Hepatocyte (in vitro differentiated cells): ENCODE data around the gene OSBP2. TPM values are rescaled to one million over a fixed set of nuclear protein-coding genes. Genes with fewer than 3 reads are reported as not detected.

Experiments used
- DNase-seq: peaks from one replicate; pipeline ENCODE4 v3.0.0-alpha.2; 2016; ENCODE audit warnings: low spot score
- H2AFZ ChIP-seq: fragments of 200-600 bp; sonication (generic); 2 replicates; pipeline ENCODE4 v1.6.0; 2016; ENCODE audit warnings: antibody characterized with exemption, mild to moderate bottlenecking
- H3K27ac ChIP-seq: fragments of 200-600 bp; sonication (generic); 2 replicates; pipeline ENCODE4 v1.5.1; 2016; ENCODE audit warnings: mild to moderate bottlenecking
- H3K27me3 ChIP-seq: fragments of 200-600 bp; sonication (generic); 2 replicates; pipeline ENCODE4 v1.6.1; 2016
- H3K36me3 ChIP-seq: fragments of 200-600 bp; sonication (generic); replicated peaks from 2 replicates; pipeline ENCODE4 v1.5.1; 2016; ENCODE audit warnings: low read depth; ENCODE audit not compliant: insufficient read depth
- H3K4me1 ChIP-seq: fragments of 200-600 bp; sonication (generic); 2 replicates; pipeline ENCODE4 v1.5.1; 2016; ENCODE audit warnings: mild to moderate bottlenecking, moderate library complexity; ENCODE audit not compliant: insufficient read depth
- H3K4me2 ChIP-seq: fragments of 200-600 bp; sonication (generic); 2 replicates; pipeline ENCODE4 v1.6.0; 2016
- H3K4me3 ChIP-seq: fragments of 200-600 bp; sonication (generic); 2 replicates; pipeline ENCODE4 v1.5.1; 2016; ENCODE audit warnings: mild to moderate bottlenecking
- H3K79me2 ChIP-seq: fragments of 200-600 bp; sonication (generic); 2 replicates; pipeline ENCODE4 v1.6.0; 2017; ENCODE audit warnings: mild to moderate bottlenecking
- H3K9me2 ChIP-seq: fragments of 200-600 bp; sonication (generic); replicated peaks from 2 replicates; pipeline ENCODE4 v1.6.0; 2017; ENCODE audit warnings: mild to moderate bottlenecking; ENCODE audit not compliant: insufficient read depth
- H3K9me3 ChIP-seq: fragments of 200-600 bp; sonication (generic); 2 replicates; pipeline ENCODE4 v1.5.1; 2016; ENCODE audit warnings: low read depth, mild to moderate bottlenecking
- H4K20me1 ChIP-seq: fragments of 200-600 bp; sonication (generic); 2 replicates; pipeline ENCODE4 v1.6.0; 2016; ENCODE audit warnings: mild to moderate bottlenecking; ENCODE audit not compliant: insufficient read depth, poor library complexity, severe bottlenecking
- CTCF ChIP-seq: fragments of 200-600 bp; sonication (generic); IDR thresholded peaks from 2 replicates; pipeline ENCODE4 v1.5.1; 2016; ENCODE audit warnings: antibody characterized with exemption, mild to moderate bottlenecking; ENCODE audit not compliant: poor library complexity
- EZH2 ChIP-seq: fragments of 200-600 bp; sonication (generic); IDR thresholded peaks from 2 replicates; pipeline ENCODE4 v1.6.1; 2016; ENCODE audit warnings: antibody characterized with exemption, mild to moderate bottlenecking, borderline replicate concordance
- EZH2phosphoT487 ChIP-seq: fragments of 200-600 bp; sonication (generic); IDR thresholded peaks from one replicate; pipeline ENCODE4 v1.6.1; 2018; ENCODE audit warnings: antibody characterized with exemption, mild to moderate bottlenecking, low read depth, moderate library complexity; ENCODE audit not compliant: unreplicated experiment, severe bottlenecking
- WGBS: methylation state at CpG from one replicate; pipeline ENCODE4 v1.1.6; 2016; ENCODE audit warnings: low lambda C conversion rate; ENCODE audit errors: missing lambda C conversion rate; 5-methylcytosine and 5-hydroxymethylcytosine counted together
- polyA plus RNA-seq: library from polyadenylated mRNA; unstranded; fragments of >200 nt; fragmentation: Nextera tagmentation; extraction: Ambion mirVana; gene quantifications from 2 replicates; pipeline ENCODE4 v1.2.1, GENCODE V29; 2016
- total RNA-seq: library from RNA; depleted of rRNA; stranded (reverse); fragments of >200 nt; gene quantifications from 2 replicates; pipeline ENCODE4 v1.2.3, GENCODE V29; 2014

The OSBP2 gene
- total and polyA plus RNA-seq, 2 experiments from 2014 or later: 23.0 to 25.5 TPM

GRCh38 chr22:30918761-30919160, 224.1 kb downstream of the OSBP2 start:
- no peak overlapping the region for H3K27ac ChIP-seq
- H3K27me3 ChIP-seq: no peaks in the 10 kb centered on the region
- no peak overlapping the region for H3K4me2 ChIP-seq
- H3K4me1 ChIP-seq: no peaks in the 10 kb centered on the region
- TF ChIP-seq EZH2: no peak
- no peak for TF ChIP-seq CTCF
- TF ChIP-seq EZH2phosphoT487: no peak
- no peak overlapping the region for H2AFZ ChIP-seq
- no peaks in the 10 kb centered on the region for H3K9me3 ChIP-seq
- H4K20me1 ChIP-seq: no peaks in the 10 kb centered on the region
- no peaks in the 10 kb centered on the region for H3K79me2 ChIP-seq
- H3K36me3 ChIP-seq: no peaks in the 10 kb centered on the region
- no peak overlapping the region for H3K4me3 ChIP-seq
- no peak for DNase-seq
- 88% methylated on average over 7 of the region's 7 CpGs for WGBS
- H3K9me2 ChIP-seq: no peaks in the 10 kb centered on the region

DNA sequence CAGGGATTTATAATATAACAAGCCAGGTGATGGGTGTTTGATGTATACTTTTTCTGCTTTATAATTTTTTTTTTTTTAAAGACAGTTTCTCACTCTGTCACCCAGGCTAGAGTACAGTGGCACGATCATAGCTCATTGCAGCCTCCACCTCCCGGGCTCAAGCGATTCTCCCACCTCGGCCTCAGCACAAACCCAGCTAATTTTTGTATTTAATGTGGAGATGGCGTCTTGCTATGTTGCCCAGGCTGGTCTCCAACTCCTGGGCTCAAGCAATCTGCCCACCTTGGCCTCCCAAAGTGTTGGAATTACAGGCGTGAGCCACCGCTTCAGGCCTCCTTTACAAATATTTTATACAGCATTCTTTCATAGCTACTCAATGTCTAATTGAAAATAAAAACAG, 225.3 kb downstream of the OSBP2 start:
- DNase-seq: no peak
- no peaks in the 10 kb centered on the region for H3K9me2 ChIP-seq
- H3K4me2 ChIP-seq: no peak overlapping the region
- H3K4me1 ChIP-seq: no peaks in the 10 kb centered on the region
- WGBS: 83% methylated on average over 7 of the region's 7 CpGs
- H4K20me1 ChIP-seq: no peaks in the 10 kb centered on the region
- H3K36me3 ChIP-seq: no peaks in the 10 kb centered on the region
- H3K9me3 ChIP-seq: no peaks in the 10 kb centered on the region
- no peak overlapping the region for H3K27ac ChIP-seq
- no peaks in the 10 kb centered on the region for H3K79me2 ChIP-seq
- H3K4me3 ChIP-seq: no peak overlapping the region
- H2AFZ ChIP-seq: no peak overlapping the region
- no peaks in the 10 kb centered on the region for H3K27me3 ChIP-seq
- TF ChIP-seq EZH2phosphoT487 (no peak), EZH2 (no peak), CTCF (no peak)

DNA sequence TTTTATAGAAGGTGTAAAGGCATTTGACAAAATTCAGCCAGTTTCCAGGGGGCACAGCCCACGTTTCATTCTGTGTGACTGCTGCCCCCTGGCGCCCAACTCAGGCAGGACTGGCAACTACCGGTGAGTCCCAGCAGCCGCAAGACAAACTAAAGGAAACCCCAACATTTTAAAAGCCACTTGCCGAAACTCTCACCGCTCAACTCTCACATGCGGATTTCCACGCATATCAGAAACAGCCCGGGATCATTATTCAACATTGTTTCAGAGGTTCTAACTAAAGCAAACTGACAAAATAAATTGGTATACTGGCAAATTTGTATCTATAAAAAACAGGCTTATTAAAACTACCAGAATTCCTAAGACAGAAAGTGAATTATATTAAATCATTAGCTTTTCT, 225.7 kb downstream of the OSBP2 start:
- peak; percentile 82 for DNase-seq
- no peaks in the 10 kb centered on the region for H4K20me1 ChIP-seq
- H3K79me2 ChIP-seq: no peaks in the 10 kb centered on the region
- H3K27me3 ChIP-seq: no peaks in the 10 kb centered on the region
- no peaks in the 10 kb centered on the region for H3K4me1 ChIP-seq
- no peaks in the 10 kb centered on the region for H3K9me2 ChIP-seq
- TF ChIP-seq EZH2 (no peak), CTCF (peak; percentile 93)
- H3K36me3 ChIP-seq: no peaks in the 10 kb centered on the region
- H3K4me2 ChIP-seq: no peak overlapping the region
- H3K27ac ChIP-seq: no peak overlapping the region
- 6% methylated on average over 9 of the region's 9 CpGs for WGBS
- H3K9me3 ChIP-seq: no peaks in the 10 kb centered on the region
- no peak overlapping the region for H2AFZ ChIP-seq
- no peak overlapping the region for H3K4me3 ChIP-seq

GRCh38 chr22:30921108-30921507, 226.4 kb downstream of the OSBP2 start:
- Histone ChIP-seq H3K9me2 (no peaks in the 10 kb centered on the region), H3K27me3 (no peaks in the 10 kb centered on the region), H3K4me2 (peak overlapping the region; percentile 0), H3K27ac (no peak overlapping the region), H2AFZ (no peak overlapping the region), H3K36me3 (no peaks in the 10 kb centered on the region), H3K4me3 (no peak overlapping the region), H3K4me1 (no peaks in the 10 kb centered on the region), H3K79me2 (no peaks in the 10 kb centered on the region), H3K9me3 (no peaks in the 10 kb centered on the region), H4K20me1 (no peaks in the 10 kb centered on the region)
- WGBS: 92% methylated on average over 6 of the region's 6 CpGs
- no peak for DNase-seq
- TF ChIP-seq EZH2 (no peak), CTCF (no peak), EZH2phosphoT487 (no peak)
